ENCODE results near the gene CCNC.

DNA sequence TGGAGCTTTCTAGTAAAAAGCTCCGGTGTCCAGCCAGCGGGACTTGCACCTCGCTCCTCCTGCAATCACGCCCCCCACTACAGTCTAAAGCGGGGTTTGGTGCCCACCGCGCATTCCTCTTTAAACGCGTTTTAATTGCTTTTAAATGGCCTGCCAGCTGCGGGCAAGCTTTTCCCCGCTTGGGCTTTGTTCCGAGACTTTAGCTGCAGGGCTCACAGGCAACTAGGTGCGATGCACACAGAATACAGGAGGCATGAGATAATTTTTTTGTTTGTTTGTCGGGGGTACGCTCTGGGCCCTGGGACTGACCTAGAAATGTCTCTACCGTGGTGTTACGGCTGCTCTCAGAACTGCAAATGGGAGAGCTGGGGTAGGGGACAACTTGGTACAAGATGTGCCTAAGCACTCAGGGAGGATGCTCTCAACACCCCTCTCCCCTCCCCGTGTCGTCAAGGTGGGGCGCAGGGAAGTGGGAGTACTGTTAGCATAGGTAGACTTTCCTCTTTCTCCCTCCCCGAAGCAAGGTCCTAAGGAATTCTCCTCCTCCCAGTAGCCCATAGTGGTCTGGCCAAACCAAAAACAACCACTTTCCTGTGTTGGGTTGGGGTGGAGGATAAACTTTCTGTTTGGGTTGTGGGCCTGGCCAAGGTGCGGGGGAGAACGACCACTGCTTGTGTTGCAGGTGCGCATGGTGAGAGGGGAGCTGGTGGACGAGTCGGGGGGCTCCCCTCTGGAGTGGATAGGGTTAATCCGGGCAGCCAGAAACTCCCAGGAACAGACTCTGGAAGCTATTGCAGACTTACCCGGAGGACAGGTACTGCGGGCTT, 39.8 kb upstream of the CCNC start:
- TF ChIP-seq CTCF (conservative IDR thresholded peaks at IDR 0.05 in 1 of 2, IDR thresholded peaks at IDR 0.05 in 1 of 2; ENCODE audit: extremely low read depth in 1 of 2, insufficient read depth in 1 of 2, low read depth in 1 of 2, low read length in 2 of 2), result no peak
- TF ChIP-seq EZH2 (IDR thresholded peaks at IDR 0.05; ENCODE audit: borderline replicate concordance, low read length), result no peak

All from mammary epithelial cell (primary cell).